AG04449 (cell line): Measurements from ENCODE around the gene HDLBP.

Source experiments
- CTCF ChIA-PET: fragments of 350-600 bp; formaldehyde crosslinking; extraction: SDS; loops from one replicate; lab custom pipeline; 2021; ENCODE audit warnings: antibody characterized with exemption; lab: Yijun Ruan, JAX
- POLR2A ChIA-PET: fragments of 400-600, 350-600 bp; formaldehyde crosslinking; extraction: SDS; loops from one replicate; lab custom pipeline; 2020; ENCODE audit warnings: antibody characterized with exemption, inconsistent platforms; lab: Yijun Ruan, JAX
- DNase-seq: peaks from one replicate; pipeline ENCODE4 v3.0.0-alpha.2; 2010; ENCODE audit warnings: low read depth, low spot score
- H3K4me3 ChIP-seq: 2 replicates; pipeline ENCODE4 v1.5.1; 2011; ENCODE audit warnings: low read depth, mild to moderate bottlenecking, control low read depth, low read length
- TF ChIP-seq, protein P1 (sequence below): IDR thresholded peaks from one replicate; pipeline ENCODE4 v1.5.1; 2011; ENCODE audit warnings: mild to moderate bottlenecking, moderate library complexity, low read length, control low read depth, inconsistent platforms; ENCODE audit not compliant: insufficient read depth; ENCODE audit errors: missing control alignments

The HDLBP gene

GRCh38 chr2:241252778-241253475, 62.5 kb downstream of the HDLBP start:
- POLR2A ChIA-PET: no interaction called here
- no peak overlapping the region for H3K4me3 ChIP-seq
- DNase-seq: no peak
- CTCF ChIA-PET: interaction anchor here (0.8 to 2.2 kb wide), 2 partner anchors 15 to 402 kb away, joined by 3 to 6 read pairs; no protein-coding TSS in a partner anchor
- TF ChIP-seq, protein P1, sequence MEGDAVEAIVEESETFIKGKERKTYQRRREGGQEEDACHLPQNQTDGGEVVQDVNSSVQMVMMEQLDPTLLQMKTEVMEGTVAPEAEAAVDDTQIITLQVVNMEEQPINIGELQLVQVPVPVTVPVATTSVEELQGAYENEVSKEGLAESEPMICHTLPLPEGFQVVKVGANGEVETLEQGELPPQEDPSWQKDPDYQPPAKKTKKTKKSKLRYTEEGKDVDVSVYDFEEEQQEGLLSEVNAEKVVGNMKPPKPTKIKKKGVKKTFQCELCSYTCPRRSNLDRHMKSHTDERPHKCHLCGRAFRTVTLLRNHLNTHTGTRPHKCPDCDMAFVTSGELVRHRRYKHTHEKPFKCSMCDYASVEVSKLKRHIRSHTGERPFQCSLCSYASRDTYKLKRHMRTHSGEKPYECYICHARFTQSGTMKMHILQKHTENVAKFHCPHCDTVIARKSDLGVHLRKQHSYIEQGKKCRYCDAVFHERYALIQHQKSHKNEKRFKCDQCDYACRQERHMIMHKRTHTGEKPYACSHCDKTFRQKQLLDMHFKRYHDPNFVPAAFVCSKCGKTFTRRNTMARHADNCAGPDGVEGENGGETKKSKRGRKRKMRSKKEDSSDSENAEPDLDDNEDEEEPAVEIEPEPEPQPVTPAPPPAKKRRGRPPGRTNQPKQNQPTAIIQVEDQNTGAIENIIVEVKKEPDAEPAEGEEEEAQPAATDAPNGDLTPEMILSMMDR: no peak

GRCh38 chr2:241249654-241250053, 65.8 kb downstream of the HDLBP start:
- POLR2A ChIA-PET: interaction anchor here (1.2 kb wide), 1 partner anchor 9 kb away, joined by 4 read pairs; no protein-coding TSS in a partner anchor
- TF ChIP-seq, protein P1: no peak
- DNase-seq: no peak
- CTCF ChIA-PET: no interaction called here
- no peak overlapping the region for H3K4me3 ChIP-seq

DNA sequence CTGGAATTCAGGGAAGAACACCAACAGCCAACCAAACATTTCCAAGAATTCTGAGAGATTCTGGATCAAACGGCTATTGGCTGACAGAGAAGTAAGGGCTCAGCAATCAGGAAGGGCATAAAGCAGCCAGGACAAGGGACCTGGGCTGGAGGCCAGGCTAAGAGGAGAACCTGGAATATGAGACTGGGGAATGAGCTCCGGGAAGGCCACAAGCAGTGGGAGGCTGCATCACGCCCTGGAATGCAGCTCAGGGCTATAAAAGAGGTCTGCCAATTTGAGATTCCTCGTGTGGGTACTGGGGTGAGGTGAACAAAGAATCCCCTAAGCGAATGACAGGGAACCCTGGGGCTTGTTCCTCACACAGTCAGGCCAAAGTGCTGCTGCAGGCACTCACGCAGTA, 66.6 kb downstream of the HDLBP start:
- no peak overlapping the region for H3K4me3 ChIP-seq
- ChIA-PET POLR2A (no interaction called here), CTCF (no interaction called here)
- no peak for DNase-seq
- TF ChIP-seq, protein P1: no peak

GRCh38 chr2:241248289-241248688, 67.2 kb downstream of the HDLBP start:
- no peak overlapping the region for H3K4me3 ChIP-seq
- DNase-seq: no peak
- TF ChIP-seq, protein P1: no peak
- CTCF ChIA-PET: no interaction called here
- POLR2A ChIA-PET: no interaction called here

DNA sequence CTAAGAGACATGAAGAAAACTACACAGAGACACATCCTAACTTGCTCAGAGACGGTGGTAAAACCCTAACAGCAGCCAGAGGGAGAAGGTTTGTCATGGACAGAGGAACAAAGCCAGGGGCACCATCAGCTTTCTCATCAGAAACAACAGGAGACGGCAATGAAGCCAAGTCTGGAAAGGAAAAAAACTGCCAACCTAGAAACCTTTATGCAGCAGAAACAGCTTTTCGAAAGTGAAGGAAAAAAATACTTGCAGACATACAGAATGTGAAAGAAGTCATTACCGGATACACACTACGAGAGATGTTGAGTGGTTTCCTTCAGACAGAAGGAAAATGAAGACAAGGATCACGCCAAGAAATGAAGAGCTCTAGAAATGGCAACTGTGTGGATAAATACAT, 71.1 kb downstream of the HDLBP start:
- TF ChIP-seq, protein P1: no peak
- no peak overlapping the region for H3K4me3 ChIP-seq
- no peak for DNase-seq
- ChIA-PET CTCF (interaction anchor here (0.7 to 1.2 kb wide), 3 partner anchors 9 to 393 kb away, joined by 3 to 4 read pairs (median 3); no protein-coding TSS in a partner anchor), POLR2A (no interaction called here)

- TF ChIP-seq, protein P1: no peak
- POLR2A ChIA-PET: no interaction called here
- CTCF ChIA-PET: interaction anchor here (1.3 kb wide), 1 partner anchor 391 kb away, joined by 4 read pairs; no protein-coding TSS in a partner anchor
- no peak overlapping the region for H3K4me3 ChIP-seq
- DNase-seq: no peak
Observed at GRCh38 chr2:241242306-241242705, 73.2 kb downstream of the HDLBP start.
